Cardiac fibroblast (primary cell): ENCODE measurements around the gene SPSB4.

Experiments used
- DNase-seq, 2 donors: peaks; one replicate each; pipeline versions ENCODE4 v3.0.0 to v3.0.0-alpha.2; 2010; ENCODE audit warnings: low read depth in 2 of 2
- H3K4me3 ChIP-seq, 2 donors: replicated peaks in 1 of 2; 1 replicate in 1 of 2; 2 replicates in 1 of 2; pipeline ENCODE4 v1.5.1; 2011; ENCODE audit warnings: low read depth in 2 of 2, low read length in 2 of 2, mild to moderate bottlenecking in 2 of 2, moderate library complexity in 1 of 2
- TF ChIP-seq, protein P1 (sequence below): IDR thresholded peaks from one replicate; pipeline ENCODE4 v1.5.1; 2011; ENCODE audit warnings: low read depth, mild to moderate bottlenecking, low read length, inconsistent platforms

Gene SPSB4

DNA sequence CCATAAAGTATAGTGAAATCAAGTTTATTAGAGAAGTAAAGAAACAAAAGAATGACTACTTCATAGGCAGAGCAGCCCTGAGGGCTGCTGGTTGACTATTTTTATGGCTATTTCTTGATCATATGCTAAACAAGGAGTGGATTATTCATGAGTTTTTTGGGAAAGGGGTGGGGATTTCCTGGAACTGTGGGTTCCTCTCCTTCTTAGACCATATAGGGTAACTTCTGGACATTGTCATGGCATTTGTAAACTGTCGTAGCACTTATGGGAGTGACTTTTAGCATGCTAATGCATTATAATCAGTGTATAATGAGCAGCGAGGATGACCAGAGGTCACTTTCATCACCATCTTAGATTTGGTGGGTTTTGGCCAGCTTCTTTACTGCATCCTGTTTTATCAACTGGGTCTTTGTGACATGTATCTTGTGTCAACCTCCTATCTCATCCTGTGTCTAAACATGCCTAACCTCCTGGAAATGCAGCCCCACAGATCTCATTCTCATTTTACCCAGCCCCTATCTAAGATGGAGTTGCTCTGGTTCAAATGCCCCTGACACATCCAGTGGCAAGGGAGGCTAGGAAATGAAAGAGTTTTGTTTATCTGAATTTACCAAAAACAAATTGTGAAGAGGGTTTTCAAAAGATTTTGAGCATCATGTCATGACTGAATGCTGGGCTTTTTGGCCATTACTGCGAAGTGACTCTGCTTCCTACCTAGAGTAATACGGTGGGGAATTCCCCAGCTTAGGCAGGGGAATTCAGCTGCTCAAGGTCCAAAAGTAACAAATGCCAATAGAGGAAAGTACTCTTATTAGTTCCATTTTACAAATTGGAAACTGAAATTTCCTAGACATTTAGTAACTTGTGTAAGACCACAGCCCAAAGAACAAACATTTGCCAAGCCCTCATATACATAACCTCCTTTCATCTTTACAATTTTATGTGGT, 6.2 kb upstream of the SPSB4 start:
- no peak for DNase-seq
- TF ChIP-seq, protein P1, sequence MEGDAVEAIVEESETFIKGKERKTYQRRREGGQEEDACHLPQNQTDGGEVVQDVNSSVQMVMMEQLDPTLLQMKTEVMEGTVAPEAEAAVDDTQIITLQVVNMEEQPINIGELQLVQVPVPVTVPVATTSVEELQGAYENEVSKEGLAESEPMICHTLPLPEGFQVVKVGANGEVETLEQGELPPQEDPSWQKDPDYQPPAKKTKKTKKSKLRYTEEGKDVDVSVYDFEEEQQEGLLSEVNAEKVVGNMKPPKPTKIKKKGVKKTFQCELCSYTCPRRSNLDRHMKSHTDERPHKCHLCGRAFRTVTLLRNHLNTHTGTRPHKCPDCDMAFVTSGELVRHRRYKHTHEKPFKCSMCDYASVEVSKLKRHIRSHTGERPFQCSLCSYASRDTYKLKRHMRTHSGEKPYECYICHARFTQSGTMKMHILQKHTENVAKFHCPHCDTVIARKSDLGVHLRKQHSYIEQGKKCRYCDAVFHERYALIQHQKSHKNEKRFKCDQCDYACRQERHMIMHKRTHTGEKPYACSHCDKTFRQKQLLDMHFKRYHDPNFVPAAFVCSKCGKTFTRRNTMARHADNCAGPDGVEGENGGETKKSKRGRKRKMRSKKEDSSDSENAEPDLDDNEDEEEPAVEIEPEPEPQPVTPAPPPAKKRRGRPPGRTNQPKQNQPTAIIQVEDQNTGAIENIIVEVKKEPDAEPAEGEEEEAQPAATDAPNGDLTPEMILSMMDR = no peak

DNA sequence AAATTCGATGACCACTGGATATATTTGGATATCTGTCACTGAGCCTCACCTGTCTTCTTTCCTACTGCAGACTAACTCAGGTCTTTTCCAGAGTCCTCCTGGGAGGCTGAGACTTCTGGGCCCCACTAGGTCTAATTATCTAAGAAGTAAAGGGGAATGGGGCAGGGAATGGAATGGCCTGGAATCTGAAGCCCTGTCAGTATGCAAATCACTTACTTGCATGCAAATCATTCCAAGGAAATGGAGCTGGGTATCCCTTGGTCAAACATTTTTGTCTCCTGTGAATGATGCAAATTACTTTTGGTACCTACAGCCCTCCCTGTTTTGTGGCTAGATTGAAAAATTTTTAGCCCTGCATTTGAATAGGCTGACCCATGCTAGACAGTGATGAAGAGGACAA, 5.3 kb upstream of the SPSB4 start:
- no peak overlapping the region for H3K4me3 ChIP-seq
- DNase-seq = no peak
- TF ChIP-seq, protein P1 = no peak

More for the DNA sequence above, 6.2 kb upstream of the SPSB4 start:
- no peak overlapping the region for H3K4me3 ChIP-seq

DNA sequence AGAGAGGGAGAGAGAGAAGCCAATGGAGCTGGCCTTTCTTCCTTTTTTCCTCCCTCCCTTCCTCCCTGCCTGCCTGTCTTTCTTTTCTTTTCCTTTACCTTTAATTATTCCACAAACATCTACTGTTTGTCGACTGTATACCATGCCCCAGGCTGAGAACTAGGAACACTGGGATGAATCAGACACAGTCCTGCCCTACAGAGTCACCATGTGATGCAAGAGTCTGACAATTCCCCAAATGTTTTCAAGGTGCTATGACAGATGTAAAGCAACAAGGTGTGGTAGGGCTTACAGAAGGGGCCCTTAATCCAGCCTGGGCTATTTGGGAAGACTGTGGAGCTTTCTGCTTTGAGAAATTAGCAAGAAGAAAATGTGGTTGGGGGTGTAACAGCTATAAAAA, 4.0 kb upstream of the SPSB4 start:
- no peak overlapping the region for H3K4me3 ChIP-seq
- DNase-seq = no peak
- TF ChIP-seq, protein P1 = no peak

DNA sequence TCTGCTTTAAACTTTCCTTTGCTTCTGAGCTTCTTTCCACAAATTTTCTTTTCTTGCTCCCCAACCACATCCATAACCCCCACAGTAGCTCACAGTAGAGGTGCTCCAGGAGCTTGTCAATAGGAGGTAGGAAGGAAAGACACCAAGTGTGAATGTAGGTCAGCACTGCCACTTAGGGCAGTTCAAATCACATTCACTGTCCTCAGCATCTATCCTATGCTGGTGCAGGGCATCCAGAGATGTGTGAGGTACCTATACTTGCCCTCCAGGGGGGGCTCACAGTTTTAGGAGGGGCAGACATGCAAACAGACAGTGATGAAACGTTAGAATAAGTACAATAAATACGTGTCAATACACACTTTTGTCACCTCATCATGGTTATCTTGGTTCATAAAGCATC, 1.5 kb upstream of the SPSB4 start:
- TF ChIP-seq, protein P1 = no peak
- DNase-seq = no peak
- H3K4me3 ChIP-seq = no peak overlapping the region

DNA sequence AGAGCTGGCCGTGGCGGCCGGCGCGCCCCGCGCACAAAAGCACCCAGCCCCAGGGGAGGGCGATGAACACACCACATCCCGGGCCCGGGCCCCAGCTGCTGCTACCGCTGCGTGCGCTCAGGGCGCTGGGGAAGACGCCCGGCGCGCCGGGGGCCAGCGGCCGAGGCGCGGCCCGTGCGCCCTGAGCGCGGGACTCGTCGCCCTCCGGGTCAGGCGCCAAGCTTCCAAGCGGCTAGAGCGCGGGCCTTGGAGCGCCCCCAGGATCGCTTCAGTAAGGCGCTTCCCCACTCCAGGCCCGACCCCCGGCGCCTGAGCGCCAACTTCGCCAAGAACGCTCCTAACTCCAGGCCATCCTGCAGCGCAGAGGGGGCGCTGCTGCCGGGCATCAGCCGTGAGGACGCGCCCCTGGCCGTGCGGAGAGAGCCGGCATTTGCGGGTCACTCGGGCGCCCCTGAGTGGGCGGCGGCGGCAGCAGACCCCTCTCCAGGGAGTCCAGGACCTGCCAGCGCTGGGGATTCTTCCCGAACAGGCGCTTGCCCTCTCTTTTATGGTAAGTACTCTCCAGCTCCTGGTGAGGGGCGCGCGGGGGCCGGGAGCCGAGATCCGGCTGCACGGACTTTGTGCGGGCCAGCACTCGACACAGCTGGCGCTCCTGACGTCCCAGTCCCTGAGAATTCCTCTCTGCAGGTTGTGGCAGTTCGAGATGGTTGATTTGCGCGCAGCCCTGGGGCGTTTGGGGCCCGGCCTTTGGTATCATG, 475 bp downstream of the SPSB4 start:
- H3K4me3 ChIP-seq = no peak overlapping the region
- TF ChIP-seq, protein P1 = no peak

DNA sequence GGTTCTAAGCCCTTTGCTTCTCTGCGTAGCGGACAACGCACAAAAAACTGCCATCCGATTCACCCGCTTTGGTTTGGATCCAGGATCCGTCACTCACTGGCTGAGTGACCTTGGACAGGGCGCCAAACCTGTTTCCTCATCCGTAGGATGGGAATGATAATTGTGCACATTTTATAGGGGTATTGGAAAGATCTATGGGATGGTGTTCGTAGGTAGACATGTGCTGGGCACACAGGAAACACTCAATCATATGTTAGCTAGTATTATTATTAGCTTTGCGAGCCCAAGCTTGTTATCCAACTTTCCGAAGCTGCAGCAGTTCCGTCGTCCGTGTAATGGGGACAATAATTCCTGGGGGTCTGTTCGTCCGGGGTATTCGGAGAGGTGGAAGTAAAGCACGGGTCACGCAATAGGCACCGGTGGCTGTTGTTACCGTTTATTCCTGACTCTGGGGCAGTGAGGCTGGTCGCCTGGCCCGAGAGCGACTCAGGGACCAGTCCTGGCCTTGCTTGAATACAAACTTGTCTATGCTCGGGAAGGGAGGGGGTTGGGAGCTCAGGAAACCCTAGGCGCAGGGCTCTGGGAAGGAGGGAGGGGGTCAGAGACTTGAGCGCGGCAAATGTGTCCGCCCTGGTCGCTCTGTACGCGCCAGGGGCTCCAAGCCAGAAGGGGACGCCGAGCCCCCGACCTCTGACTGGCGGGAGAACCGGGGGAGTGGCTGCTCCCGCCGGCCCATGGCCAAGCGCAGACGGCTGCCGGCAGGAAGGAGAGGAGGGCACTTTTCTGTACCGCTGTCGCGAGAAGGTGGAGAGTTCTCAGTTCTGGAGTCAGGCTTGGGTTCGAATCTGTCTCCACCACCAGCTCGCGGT, 1.3 kb downstream of the SPSB4 start:
- TF ChIP-seq, protein P1 = no peak
- H3K4me3 ChIP-seq = no peak overlapping the region

More for the DNA sequence above, 475 bp downstream of the SPSB4 start:
- peak; percentile 9 to 32 for DNase-seq

More for the DNA sequence above, 1.3 kb downstream of the SPSB4 start:
- DNase-seq = no peak
